A549 (cell line): ENCODE results near the gene SDHAF2.

Experiments
- CEBPB ChIP-seq, 2 experiments: fragments of >200 bp in 1 of 2; sonication (Bioruptor Twin) in 1 of 2; formaldehyde crosslinking in 1 of 2; IDR thresholded peaks; 2 replicates each; pipeline ENCODE4 v1.6.1; 2012 to 2016
- CTCF ChIP-seq: fragments of >200 bp; sonication (Bioruptor Twin); formaldehyde crosslinking; IDR thresholded peaks from 3 replicates; pipeline ENCODE4 v1.5.1; 2016
- EP300 ChIP-seq, 2 experiments: fragments of >200 bp; sonication (Bioruptor Twin); formaldehyde crosslinking; IDR thresholded peaks; 2 replicates in 1 of 2; 3 replicates in 1 of 2; pipeline ENCODE4 v1.6.1; 2016 to 2017
- FOSB ChIP-seq: fragments of 250-450 bp; sonication (Bioruptor Pico); IDR thresholded peaks from 2 replicates; pipeline ENCODE4 v1.5.0; 2020; ENCODE audit warnings: mild to moderate bottlenecking, moderate library complexity
- HDAC2 ChIP-seq: fragments of 200-600 bp; sonication (generic); IDR thresholded peaks from 2 replicates; pipeline ENCODE4 v1.6.1; 2016
- JUN ChIP-seq, 2 experiments: fragments of >200 bp; sonication (Bioruptor Twin); formaldehyde crosslinking; IDR thresholded peaks; 2 replicates in 1 of 2; 3 replicates in 1 of 2; pipeline ENCODE4 v1.6.1; 2016 to 2017
- PBX3 ChIP-seq: IDR thresholded peaks from 2 replicates; pipeline ENCODE4 v1.6.1; 2012
- POLR2A ChIP-seq: IDR thresholded peaks from 2 replicates; pipeline ENCODE4 v1.6.1; 2012; ENCODE audit warnings: mild to moderate bottlenecking, low read length
- POLR2AphosphoS2 ChIP-seq: conservative IDR thresholded peaks from 2 replicates; pipeline ENCODE4 v1.6.1; 2012; ENCODE audit warnings: low read length, improper control_type of control experiment, inconsistent platforms
- REST ChIP-seq: fragments of 200-600 bp; sonication (generic); IDR thresholded peaks from 2 replicates; pipeline ENCODE4 v1.6.1; 2016; ENCODE audit warnings: antibody characterized with exemption, mild to moderate bottlenecking, moderate library complexity

GRCh38 chr11:61486011-61486620, 56.2 kb downstream of the SDHAF2 start:
- TF ChIP-seq CEBPB (IDR thresholded peaks at IDR 0.05), result no peak
- no peak for TF ChIP-seq CTCF
- TF ChIP-seq JUN (IDR thresholded peaks at IDR 0.05), result no peak
- no peak for TF ChIP-seq HDAC2
- no peak for TF ChIP-seq PBX3
- TF ChIP-seq POLR2A, result no peak
- TF ChIP-seq EP300 (IDR thresholded peaks at IDR 0.05), result no peak
- no peak for TF ChIP-seq POLR2AphosphoS2
- no peak for TF ChIP-seq REST
- TF ChIP-seq FOSB (CRISPR knock-in tag), result no peak
